Head of caudate nucleus (tissue), 42 donors: ENCODE results near the gene HCFC2.
"Not testable (repeated sequence)": the region's sequence is repeated elsewhere in the genome, so short reads cannot be mapped to it uniquely, and the experiment has no call there.

ENCODE experiments used
- DNase-seq, 42 donors: peaks; one replicate each; pipeline versions ENCODE4 v3.0.0 to v3.0.0-alpha.2; 2020 to 2021; ENCODE audit warnings: mixed read lengths in 7 of 42
- intact Hi-C: fragments of 100-400 bp; cut with DNase I; formaldehyde crosslinking; loops from one replicate; pipeline ENCODE4 v1.15.0; 2022

Gene HCFC2

DNA sequence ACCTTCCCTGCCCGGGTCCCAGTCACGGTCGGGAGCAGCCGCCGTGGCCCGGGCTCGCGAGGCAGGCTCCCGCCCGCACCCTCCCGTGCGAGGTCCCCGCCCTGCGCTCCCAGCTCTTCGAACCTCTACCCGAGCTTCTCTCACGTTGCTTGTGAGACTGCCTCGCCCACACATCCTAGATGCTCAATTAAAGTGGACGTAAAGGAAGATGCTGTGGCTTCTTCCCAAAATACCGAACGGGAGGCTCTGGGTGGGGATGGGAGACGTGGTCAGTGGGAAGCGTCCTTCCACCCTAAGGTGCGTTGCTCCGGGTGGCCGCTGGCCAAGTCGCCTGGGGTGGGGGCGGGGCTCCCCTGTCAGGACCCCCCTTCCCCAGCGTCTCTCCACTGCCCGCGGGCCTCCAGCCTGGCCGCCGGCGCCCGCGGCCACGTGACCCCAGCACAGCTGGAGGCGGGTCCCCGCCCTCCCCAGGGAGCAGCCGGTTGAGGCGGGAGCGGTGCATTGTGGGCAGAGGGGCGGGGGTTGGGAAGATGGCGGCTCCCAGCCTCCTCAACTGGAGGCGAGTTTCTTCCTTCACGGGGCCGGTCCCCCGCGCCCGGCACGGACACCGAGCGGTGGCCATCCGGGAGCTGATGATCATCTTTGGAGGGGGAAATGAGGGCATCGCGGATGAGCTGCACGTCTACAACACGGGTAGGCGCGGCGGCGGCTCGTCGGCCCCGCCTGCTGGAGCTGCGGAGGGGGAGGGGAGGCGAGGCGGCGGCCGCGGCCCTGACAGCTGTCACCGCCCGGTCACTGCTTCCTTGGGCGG lies at the start of gene HCFC2:
TSS of gene HCFC2 (plus strand) at position 501 of the 811 bp plus-strand sequence. CDS start at position 531, 30 bp downstream.
- intact Hi-C loops = loop anchor here (5.0 to 10.0 kb wide), 2 partner anchors 71 to 97 kb away; partner anchors contain the start of genes NFYB and TDG
- peak; percentile 78 to 98 (median 94) for DNase-seq

DNA sequence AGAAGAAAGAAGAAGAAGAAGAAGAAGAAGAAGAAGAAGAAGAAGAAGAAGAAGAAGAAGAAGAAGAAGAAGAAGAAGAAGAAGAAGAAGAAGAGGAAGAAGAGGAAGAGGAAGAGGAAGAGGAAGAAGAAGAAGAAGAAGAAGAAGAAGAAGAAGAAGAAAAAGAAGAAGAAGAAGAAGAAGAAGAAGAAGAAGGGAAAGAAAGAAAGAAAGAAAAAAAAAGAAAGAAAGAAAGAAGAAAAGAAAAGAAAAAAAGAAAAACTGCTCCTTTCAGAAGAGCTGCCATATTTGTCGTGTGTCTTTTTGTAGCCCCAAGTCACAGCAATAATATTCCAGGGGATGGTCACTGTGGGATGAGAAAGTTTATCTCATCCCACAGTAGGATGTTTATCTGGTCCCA lies 42.5 kb upstream of the HCFC2 start:
- DNase-seq, intact Hi-C loops: not testable (repeated sequence)

DNA sequence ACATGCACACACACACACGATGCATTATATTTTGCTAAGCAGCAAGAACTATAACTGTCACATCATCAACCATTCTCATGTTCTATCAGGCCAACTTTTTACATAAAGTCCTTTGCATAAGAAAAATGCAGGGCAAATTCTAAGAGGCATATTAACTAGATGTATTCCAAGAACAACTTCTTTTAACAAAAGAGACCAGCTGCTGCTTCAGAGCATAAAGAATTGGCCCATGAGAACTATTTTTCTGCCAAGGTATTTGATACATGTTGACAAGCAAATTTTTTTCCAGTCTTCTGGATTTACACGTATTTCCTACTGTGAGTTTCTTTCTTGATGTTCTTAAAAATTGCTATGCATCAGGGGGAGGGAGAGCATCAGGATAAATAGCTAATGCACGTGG lies 41.5 kb upstream of the HCFC2 start:
- intact Hi-C loops = no loop called here
- no peak for DNase-seq

DNA sequence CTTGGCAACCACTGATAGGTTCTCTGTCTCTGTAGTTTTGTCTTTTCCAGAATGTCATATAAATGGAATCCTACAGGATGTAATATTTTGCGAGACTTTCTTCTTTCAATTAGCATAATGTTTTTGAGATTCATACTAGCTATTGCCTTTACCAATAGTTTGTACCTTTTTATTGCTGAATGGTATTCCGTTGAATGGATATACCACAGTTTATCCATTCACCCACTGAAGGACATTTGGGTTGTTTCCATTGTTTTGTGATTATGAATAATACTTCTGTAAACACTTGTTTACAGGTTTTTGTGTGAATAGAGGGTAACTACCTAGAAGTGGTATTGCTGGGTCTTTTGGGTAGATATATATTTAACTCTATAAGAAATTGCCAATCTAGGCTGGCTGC lies 40.6 kb upstream of the HCFC2 start:
- intact Hi-C loops = no loop called here
- no peak for DNase-seq

DNA sequence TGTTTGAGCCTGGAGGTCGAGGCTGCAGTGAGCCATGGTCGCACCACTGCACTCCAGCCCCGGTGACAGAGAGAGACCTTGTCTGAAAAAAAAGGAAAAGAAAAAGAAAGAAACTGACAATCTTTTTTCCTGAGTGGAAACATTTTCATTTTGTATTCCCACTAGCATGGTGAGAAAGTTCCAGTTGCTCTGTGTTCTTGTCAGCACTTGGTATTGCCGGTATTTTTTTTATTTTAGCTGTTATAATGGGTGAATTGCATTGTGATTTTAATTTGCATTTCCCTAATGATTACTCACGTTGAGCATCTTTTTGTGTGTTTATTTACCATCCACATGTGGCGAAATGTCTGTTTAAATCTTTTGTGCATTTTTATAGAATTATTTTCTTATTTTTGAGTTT lies 40.0 kb upstream of the HCFC2 start:
- no peak for DNase-seq
- intact Hi-C loops = no loop called here

DNA sequence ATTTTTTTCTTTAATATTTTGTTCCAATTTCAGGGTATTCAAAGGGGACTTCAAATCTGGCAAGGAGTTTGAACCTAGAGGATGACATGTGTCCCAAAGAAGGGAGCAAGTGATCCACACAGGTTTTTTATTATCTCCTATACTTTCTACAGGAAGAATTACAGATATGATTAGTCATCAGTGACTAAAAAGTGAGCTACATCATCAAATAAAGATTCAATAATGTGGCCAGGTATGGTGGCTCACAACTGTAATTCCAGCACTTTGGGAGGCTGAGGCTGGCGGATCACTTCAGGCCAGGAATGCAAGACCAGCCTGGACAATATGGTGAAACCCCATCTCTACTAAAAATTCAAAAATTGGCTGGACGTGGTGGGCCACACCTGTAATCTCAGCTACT lies 38.6 kb upstream of the HCFC2 start:
- DNase-seq = no peak
- intact Hi-C loops = no loop called here

DNA sequence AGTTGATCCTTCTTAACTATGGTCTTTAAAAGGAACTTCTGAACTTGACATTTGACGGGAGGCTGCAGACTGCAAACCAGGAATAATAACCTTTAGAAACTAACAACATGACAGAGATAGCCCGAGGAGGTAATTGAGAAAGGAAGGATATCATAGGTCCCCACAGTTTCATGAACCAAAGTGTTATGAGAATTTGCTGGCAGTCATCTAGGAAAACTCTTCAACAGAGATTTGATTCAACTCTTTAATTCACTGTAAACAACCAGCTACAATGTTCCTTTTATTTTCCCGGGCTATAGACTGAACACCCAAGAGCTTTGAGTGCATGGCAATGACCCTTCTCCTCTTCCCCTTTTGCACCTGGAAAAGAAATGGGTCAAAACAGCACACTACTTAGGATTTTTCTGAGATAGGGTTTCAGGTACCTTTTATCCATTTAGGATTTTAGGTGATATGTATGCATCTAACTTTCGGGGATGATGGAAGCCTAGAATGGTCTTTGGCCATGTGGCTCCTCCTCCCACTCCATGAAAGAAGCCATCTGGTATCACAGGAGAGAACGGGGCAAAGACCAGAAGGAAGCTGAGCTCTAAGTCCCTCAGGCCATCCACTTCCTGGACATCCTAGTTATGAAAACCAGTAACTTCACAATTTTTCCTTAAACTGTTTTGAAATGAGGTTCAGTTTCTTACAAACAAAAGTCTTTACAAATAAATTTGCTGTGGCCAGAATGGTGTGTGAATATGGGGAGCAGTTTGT lies 37.3 kb upstream of the HCFC2 start:
- intact Hi-C loops = no loop called here
- DNase-seq = no peak

DNA sequence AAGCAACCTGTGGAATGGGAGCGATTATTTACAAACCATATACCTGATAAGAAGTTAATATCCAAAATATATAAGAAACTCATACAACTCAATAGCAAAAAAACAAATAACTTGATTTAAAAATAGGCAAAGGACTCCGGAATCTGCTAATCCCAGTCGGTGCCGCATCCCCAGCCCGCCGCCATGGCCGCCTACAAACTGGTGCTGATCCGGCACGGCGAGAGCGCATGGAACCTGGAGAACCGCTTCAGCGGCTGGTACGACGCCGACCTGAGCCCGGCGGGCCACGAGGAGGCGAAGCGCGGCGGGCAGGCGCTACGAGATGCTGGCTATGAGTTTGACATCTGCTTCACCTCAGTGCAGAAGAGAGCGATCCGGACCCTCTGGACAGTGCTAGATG lies 33.7 kb upstream of the HCFC2 start:
- intact Hi-C loops, DNase-seq: not testable (repeated sequence)

DNA sequence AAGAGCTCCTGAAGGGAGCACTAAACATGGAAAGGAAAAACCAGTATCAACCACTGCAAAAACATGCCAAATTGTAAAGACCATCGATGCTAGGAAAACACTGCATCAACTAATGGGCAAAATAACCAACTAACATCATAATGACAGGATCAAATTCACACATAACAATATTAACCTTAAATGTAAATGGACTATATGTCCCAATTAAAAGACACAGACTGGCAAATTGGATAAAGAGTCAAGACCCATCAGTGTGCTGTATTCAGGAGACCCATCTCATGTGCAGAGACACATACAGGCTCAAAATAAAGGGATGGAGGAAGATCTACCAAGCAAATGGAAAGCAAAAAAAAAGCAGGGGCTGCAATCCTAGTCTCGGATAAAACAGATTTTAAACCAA lies 28.2 kb upstream of the HCFC2 start:
- intact Hi-C loops, DNase-seq: not testable (repeated sequence)

DNA sequence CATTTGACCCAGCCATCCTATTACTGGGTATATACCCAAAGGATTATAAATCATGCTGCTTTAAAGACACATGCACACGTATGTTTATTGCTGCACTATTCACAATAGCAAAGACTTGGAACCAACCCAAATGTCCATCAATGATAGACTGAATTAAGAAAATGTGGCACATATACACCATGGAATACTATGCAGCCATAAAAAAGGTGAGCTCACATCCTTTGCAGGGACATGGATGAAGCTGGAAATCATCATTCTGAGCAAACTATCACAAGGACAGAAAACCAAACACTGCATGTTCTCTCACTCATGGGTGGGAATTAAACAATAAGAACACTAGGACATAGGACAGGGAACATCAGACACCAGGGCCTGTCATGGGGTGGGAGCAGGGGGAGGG lies 24.6 kb upstream of the HCFC2 start:
- intact Hi-C loops, DNase-seq: not testable (repeated sequence)

DNA sequence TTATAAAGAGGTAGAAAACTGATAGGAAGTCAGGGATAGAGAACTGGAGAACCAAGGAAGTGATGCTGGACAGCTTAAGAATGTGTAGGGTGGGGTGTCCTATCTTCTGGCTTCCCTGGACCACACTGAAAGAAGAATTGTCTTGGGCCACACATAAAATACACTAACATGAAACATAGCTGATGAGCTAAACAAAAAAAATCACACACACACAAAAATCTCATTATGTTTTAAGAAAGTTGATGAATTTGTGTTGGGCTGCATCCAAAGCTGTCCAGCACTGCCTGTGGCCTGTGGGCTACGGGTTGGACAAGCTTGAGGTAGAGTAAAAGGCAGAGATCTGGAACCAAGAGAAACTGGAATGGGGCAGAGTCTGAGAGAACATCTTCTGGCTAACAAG lies 21.8 kb upstream of the HCFC2 start:
- intact Hi-C loops = no loop called here
- DNase-seq = no peak

DNA sequence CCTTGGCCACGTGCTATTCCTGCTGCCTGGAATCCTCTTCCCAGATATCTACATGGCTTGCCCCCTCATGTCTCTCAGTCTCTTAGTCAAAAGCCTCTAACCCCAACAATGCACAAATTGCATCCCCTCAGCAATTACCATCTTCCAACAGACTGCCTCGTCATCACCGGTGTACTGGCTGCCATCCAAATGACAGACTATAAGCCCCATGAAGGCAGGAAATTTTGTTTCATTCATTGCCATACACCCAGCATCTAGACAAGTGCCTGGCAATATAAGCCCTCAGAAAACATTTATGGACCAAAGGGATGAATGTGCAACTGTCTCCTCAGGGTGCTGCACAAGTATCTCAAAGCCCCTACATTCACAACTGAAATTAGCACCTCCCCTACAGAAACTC lies 20.2 kb upstream of the HCFC2 start:
- no peak for DNase-seq
- intact Hi-C loops = no loop called here

DNA sequence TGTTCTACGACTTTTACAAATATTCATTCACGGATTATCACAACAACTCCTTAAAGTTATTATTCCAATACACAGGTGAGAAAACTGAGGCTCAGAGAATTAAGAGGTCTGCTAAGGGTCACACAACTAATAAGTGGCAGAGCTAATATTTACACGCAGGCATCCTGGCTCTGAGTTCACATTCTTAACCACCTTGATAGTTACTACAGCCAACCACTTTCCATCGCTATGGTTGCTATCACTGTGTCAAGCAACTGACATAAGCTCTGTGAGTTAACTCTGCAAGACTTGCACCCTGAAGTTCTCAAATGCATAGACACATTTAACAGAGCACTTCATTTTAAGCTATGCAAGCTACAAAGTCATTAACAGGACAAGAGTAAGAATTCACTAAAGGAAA lies 18.0 kb upstream of the HCFC2 start:
- DNase-seq = no peak
- intact Hi-C loops = no loop called here

DNA sequence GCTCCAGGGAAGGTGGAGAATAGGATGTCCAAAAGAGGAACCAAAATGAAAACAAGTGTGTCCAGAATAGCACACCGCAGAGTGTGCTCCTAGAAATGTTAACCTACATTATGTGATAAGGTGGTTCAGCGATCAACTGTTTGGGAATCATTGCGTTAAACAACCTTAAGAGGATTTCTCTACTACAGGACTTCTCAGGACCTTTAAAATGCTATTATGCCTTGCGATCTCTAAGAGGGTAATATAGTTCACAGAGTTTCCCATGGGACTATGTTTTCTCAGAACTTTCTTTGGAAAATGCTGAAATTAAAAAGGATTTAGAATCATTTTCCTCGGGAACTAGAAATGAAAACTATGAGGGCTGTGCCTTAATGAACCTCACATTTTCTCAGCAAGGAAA lies 16.2 kb upstream of the HCFC2 start:
- no peak for DNase-seq
- intact Hi-C loops = no loop called here

DNA sequence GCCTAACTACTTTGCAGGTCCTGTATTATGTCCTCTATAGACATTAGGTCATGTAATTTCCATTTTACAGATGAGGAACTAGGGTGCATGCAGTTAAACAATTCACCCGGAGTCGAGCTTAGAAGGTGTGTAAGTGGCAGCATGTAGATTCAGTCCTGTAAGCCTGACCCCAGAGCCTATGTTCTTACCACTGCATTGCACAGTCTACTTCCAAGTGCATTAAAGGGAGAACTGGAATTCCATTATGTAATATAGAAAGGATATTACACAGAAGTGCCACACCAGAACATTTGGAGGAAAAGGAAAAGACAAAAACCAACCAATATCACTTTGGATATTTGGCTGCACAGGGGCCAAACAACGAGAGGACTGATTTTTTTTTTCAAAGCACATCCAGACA lies 15.5 kb upstream of the HCFC2 start:
- DNase-seq = no peak

DNA sequence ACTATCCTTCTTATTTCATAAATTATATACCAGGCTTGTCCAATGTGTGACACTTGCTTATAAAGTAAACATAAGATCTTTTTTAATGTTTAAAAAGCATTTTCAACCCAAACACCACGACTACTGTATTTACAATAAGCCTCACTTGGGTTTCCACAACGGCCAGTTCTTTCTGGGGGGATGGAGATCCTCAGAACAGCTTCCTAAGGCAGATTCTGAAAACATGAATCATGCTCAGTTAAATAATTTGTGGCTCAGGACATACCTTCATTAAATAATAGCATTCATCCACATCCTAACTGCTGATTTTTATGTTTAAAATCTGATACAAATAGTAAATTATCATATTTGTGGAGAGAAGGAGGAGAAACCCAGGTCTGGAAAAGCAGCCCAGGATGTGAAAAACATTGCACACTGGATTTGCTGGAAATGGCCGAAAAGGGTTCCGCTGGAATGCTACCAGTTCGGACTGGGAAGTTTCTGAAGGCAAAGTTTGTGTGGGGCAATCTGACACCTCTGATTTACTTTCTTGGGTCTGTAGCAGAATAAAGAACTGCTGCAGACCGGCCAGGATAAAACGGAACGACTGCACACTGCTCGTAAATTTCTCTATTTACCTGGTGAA lies 14.9 kb upstream of the HCFC2 start:
- no peak for DNase-seq

More for the DNA sequence above, 15.5 kb upstream of the HCFC2 start:
- intact Hi-C loops = no loop called here

DNA sequence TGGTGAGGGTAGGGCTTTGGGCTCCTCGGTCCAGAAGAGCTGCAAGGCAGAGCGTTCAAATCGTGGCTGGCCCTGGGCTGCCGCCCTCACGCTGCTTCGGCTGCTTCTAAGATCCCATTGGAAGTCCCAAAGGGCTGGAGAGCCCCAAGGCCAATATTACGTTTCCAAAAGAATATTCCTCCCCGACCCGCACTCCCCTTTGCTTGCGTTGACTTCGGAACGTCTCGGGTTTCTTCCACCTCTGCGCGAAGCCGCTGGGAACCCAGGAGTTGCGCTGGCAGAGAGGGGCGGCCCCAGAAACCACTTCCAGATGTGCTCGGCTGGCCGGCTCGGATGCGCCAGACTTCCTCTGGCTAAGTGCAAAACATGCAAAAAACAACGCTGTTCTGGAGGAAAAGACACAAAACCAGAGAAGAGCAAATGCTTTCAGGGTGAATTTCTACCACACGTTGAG lies 14.4 kb upstream of the HCFC2 start, which contains the start of gene GLT8D2:
TSS of gene GLT8D2 (minus strand) at position 285 of the 454 bp plus-strand sequence. CDS start 30,539 bp downstream, outside the sequence.
- intact Hi-C loops = no loop called here
- peak in 7 of 42 donors; percentile 10 to 56 (median 33) for DNase-seq

More for the DNA sequence above, 14.9 kb upstream of the HCFC2 start:
- intact Hi-C loops = no loop called here

DNA sequence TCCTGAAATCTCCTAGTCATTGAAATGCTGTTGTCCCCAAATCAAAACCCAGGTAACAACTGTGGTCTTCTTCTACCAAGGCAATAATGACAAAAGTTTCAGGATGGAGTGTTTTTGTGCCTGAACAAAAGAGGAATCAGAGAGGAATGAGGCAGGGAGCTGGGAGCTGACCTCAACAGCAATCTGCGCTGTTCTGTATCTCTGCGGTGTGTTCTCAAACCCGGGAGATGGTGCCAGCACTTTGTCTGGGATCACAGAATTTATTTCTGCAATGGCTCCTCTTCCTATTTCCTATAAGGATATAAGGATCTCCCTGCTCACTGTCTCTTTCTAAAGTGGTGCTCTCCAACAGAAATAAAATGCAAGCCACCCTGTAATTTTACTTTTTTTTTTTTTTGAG lies 13.9 kb upstream of the HCFC2 start:
- intact Hi-C loops = no loop called here
- DNase-seq = no peak

DNA sequence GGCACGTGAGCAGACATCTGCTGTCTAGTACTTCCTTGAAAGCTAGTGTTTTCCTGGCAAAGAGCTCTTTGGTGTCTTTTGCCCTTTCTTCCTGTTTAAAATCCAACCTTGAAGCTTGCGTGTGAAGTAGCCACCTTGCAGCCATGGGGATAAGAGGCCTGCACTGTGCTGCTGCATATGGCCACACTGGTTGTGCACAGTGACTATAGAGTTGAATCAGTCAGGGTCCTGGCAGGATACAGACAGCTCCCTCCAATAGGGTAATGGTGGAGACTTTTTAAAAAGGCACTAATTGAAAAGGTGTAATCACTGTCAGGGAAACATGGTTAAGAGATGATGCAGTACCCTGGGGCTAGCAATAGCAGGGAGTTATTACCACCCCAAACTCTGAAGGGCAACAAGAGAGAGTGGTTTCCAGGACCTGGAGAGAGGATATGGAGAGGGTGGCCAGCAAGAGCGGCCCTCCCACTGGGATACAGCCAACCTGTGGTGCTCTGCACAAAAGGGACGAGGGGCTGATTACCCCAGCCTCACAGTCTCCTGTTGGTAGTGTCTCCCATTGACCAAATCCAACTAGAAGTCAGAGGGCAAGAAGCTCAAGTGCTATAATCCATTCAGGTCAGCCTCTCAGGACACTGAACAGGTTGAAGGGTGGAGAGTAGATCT lies 9.5 kb upstream of the HCFC2 start:
- intact Hi-C loops = no loop called here
- DNase-seq = no peak
